Neural progenitor cell (in vitro differentiated cells): ENCODE measurements around the gene CYP1A1. TPM values are rescaled to one million over a fixed set of nuclear protein-coding genes. Genes with fewer than 3 reads are reported as not detected.

ENCODE experiments used
- DNase-seq: peaks from one replicate; pipeline ENCODE4 v3.0.0-alpha.2; 2016; ENCODE audit warnings: low spot score
- H2AFZ ChIP-seq: fragments of 200-600 bp; sonication (generic); replicated peaks from 2 replicates; pipeline ENCODE4 v1.6.1; 2016; ENCODE audit warnings: antibody characterized with exemption
- H3F3A ChIP-seq: fragments of 200-600 bp; sonication (generic); 2 replicates; pipeline ENCODE4 v1.6.1; 2016; ENCODE audit warnings: antibody characterized with exemption, low read depth
- H3K27ac ChIP-seq: fragments of 200-600 bp; sonication (generic); 2 replicates; pipeline ENCODE4 v1.5.1; 2016; ENCODE audit warnings: mild to moderate bottlenecking
- H3K27me3 ChIP-seq: fragments of 200-600 bp; sonication (generic); 2 replicates; pipeline ENCODE4 v1.6.1; 2016; ENCODE audit warnings: mild to moderate bottlenecking, moderate library complexity
- H3K36me3 ChIP-seq: fragments of 200-600 bp; sonication (generic); 2 replicates; pipeline ENCODE4 v1.5.1; 2016
- H3K4me1 ChIP-seq: fragments of 200-600 bp; sonication (generic); 2 replicates; pipeline ENCODE4 v1.6.1; 2016; ENCODE audit warnings: mixed run types
- H3K4me2 ChIP-seq: fragments of 200-600 bp; sonication (generic); 2 replicates; pipeline ENCODE4 v1.6.1; 2016
- H3K4me3 ChIP-seq: fragments of 200-600 bp; sonication (generic); 2 replicates; pipeline ENCODE4 v1.5.1; 2016
- H3K79me2 ChIP-seq: fragments of 200-600 bp; sonication (generic); 2 replicates; pipeline ENCODE4 v1.6.1; 2016; ENCODE audit warnings: low read depth
- H3K9ac ChIP-seq: fragments of 200-600 bp; sonication (generic); 2 replicates; pipeline ENCODE4 v1.6.1; 2016
- H3K9me3 ChIP-seq: fragments of 200-600 bp; sonication (generic); 2 replicates; pipeline ENCODE4 v1.5.1; 2016; ENCODE audit warnings: low read depth
- H4K20me1 ChIP-seq: fragments of 200-600 bp; sonication (generic); 2 replicates; pipeline ENCODE4 v1.6.1; 2016; ENCODE audit warnings: low read depth
- H3K27ac Mint-ChIP-seq: 3 replicates; pipeline ENCODE4 v1.8.0; 2021; ENCODE audit warnings: mixed read lengths
- H3K27me3 Mint-ChIP-seq: 2 replicates; pipeline ENCODE4 v1.8.0; 2022; ENCODE audit warnings: low read depth, mild to moderate bottlenecking, inconsistent platforms, moderate library complexity, mixed read lengths; ENCODE audit not compliant: insufficient read depth
- H3K36me3 Mint-ChIP-seq: 3 replicates; pipeline ENCODE4 v1.8.0; 2021; ENCODE audit warnings: mixed read lengths
- H3K4me1 Mint-ChIP-seq: 3 replicates; pipeline ENCODE4 v1.8.0; 2021; ENCODE audit warnings: mixed read lengths
- H3K4me3 Mint-ChIP-seq: 3 replicates; pipeline ENCODE4 v1.8.0; 2021; ENCODE audit warnings: mild to moderate bottlenecking, moderate library complexity, mixed read lengths
- H3K9me3 Mint-ChIP-seq: 3 replicates; pipeline ENCODE4 v1.8.0; 2020; ENCODE audit warnings: mixed read lengths
- CTCF ChIP-seq: fragments of 200-600 bp; sonication (generic); IDR thresholded peaks from 2 replicates; pipeline ENCODE4 v1.5.1; 2017; ENCODE audit warnings: antibody characterized with exemption, mild to moderate bottlenecking
- EZH2 ChIP-seq: fragments of 200-600 bp; sonication (generic); IDR thresholded peaks from 2 replicates; pipeline ENCODE4 v1.6.1; 2017; ENCODE audit warnings: antibody characterized with exemption, mild to moderate bottlenecking, moderate library complexity
- EZH2phosphoT487 ChIP-seq: fragments of 200-600 bp; sonication (generic); IDR thresholded peaks from 2 replicates; pipeline ENCODE4 v1.6.1; 2017; ENCODE audit warnings: antibody characterized with exemption
- total RNA-seq: library from RNA; depleted of rRNA; stranded (reverse); fragments of >200 nt; gene quantifications from 2 replicates; pipeline ENCODE4 v1.2.3, GENCODE V29; 2015; ENCODE audit warnings: low replicate concordance

Gene CYP1A1
- total RNA-seq, 1 donor from 2014 or later, result not detected

- Mint-ChIP-seq H3K36me3 (no peaks in the 10 kb centered on the region), H3K4me1 (no peaks in the 10 kb centered on the region), H3K27me3 (peaks cover 3% of the 10 kb centered on the region), H3K9me3 (no peaks in the 10 kb centered on the region), H3K4me3 (no peak overlapping the region), H3K27ac (no peak overlapping the region)
- no peak overlapping the region for H3K4me2 ChIP-seq
- no peaks in the 10 kb centered on the region for H3K9me3 ChIP-seq
- no peak overlapping the region for H3K9ac ChIP-seq
- no peak for TF ChIP-seq EZH2phosphoT487
- no peaks in the 10 kb centered on the region for H3K4me1 ChIP-seq
- peaks cover 29% of the 10 kb centered on the region for H3F3A ChIP-seq
- H3K4me3 ChIP-seq, result no peak overlapping the region
- DNase-seq, result no peak
- peaks cover 8% of the 10 kb centered on the region for H3K27me3 ChIP-seq
- H4K20me1 ChIP-seq, result no peaks in the 10 kb centered on the region
- no peaks in the 10 kb centered on the region for H3K79me2 ChIP-seq
- no peak overlapping the region for H2AFZ ChIP-seq
- no peak overlapping the region for H3K27ac ChIP-seq
- no peaks in the 10 kb centered on the region for H3K36me3 ChIP-seq
Observed at GRCh38 chr15:74716651-74717050, 8.7 kb downstream of the CYP1A1 start.

- H2AFZ ChIP-seq, result no peak overlapping the region
- H3K9ac ChIP-seq, result no peak overlapping the region
- no peaks in the 10 kb centered on the region for H3K4me1 Mint-ChIP-seq
- H3K4me2 ChIP-seq, result no peak overlapping the region
- peaks cover 29% of the 10 kb centered on the region for H3F3A ChIP-seq
- H3K27me3 Mint-ChIP-seq, result peaks cover 6% of the 10 kb centered on the region
- H3K4me3 Mint-ChIP-seq, result no peak overlapping the region
- no peaks in the 10 kb centered on the region for H3K79me2 ChIP-seq
- no peaks in the 10 kb centered on the region for H4K20me1 ChIP-seq
- DNase-seq, result no peak
- H3K27ac Mint-ChIP-seq, result no peak overlapping the region
- H3K36me3 ChIP-seq, result no peaks in the 10 kb centered on the region
- H3K9me3 Mint-ChIP-seq, result no peaks in the 10 kb centered on the region
- H3K27ac ChIP-seq, result no peak overlapping the region
- H3K4me3 ChIP-seq, result no peak overlapping the region
- no peaks in the 10 kb centered on the region for H3K9me3 ChIP-seq
- TF ChIP-seq CTCF (no peak), EZH2phosphoT487 (no peak), EZH2 (no peak)
- H3K27me3 ChIP-seq, result peaks cover 40% of the 10 kb centered on the region
- H3K4me1 ChIP-seq, result no peaks in the 10 kb centered on the region
- no peaks in the 10 kb centered on the region for H3K36me3 Mint-ChIP-seq
Observed at GRCh38 chr15:74712311-74712710, 13.0 kb downstream of the CYP1A1 start.

GRCh38 chr15:74710319-74711094 is 14.8 kb downstream of the CYP1A1 start:
- Histone ChIP-seq H3K9ac (no peak overlapping the region), H3F3A (peaks cover 22% of the 10 kb centered on the region), H3K27ac (no peak overlapping the region), H3K9me3 (no peaks in the 10 kb centered on the region), H2AFZ (no peak overlapping the region), H3K4me3 (no peak overlapping the region), H4K20me1 (no peaks in the 10 kb centered on the region), H3K36me3 (no peaks in the 10 kb centered on the region), H3K4me1 (no peaks in the 10 kb centered on the region), H3K27me3 (peaks cover 58% of the 10 kb centered on the region), H3K4me2 (no peak overlapping the region), H3K79me2 (no peaks in the 10 kb centered on the region)
- Mint-ChIP-seq H3K4me3 (no peak overlapping the region), H3K36me3 (no peaks in the 10 kb centered on the region), H3K27ac (no peak overlapping the region), H3K9me3 (no peaks in the 10 kb centered on the region), H3K27me3 (peaks cover 13% of the 10 kb centered on the region), H3K4me1 (no peaks in the 10 kb centered on the region)
- TF ChIP-seq EZH2phosphoT487 (no peak), EZH2 (no peak), CTCF (no peak)
- no peak for DNase-seq

- Histone ChIP-seq H3K4me1 (no peaks in the 10 kb centered on the region), H3K27ac (no peak overlapping the region), H2AFZ (no peak overlapping the region), H3K4me2 (no peak overlapping the region), H3K36me3 (no peaks in the 10 kb centered on the region), H3K79me2 (no peaks in the 10 kb centered on the region), H3F3A (peaks cover 16% of the 10 kb centered on the region), H3K4me3 (no peak overlapping the region), H3K9ac (no peak overlapping the region), H3K9me3 (no peaks in the 10 kb centered on the region), H4K20me1 (no peaks in the 10 kb centered on the region), H3K27me3 (peaks cover 64% of the 10 kb centered on the region)
- TF ChIP-seq EZH2phosphoT487, result no peak
- no peak for TF ChIP-seq CTCF
- TF ChIP-seq EZH2, result no peak
- Mint-ChIP-seq H3K36me3 (no peaks in the 10 kb centered on the region), H3K4me1 (no peaks in the 10 kb centered on the region), H3K27ac (no peak overlapping the region), H3K27me3 (peaks cover 17% of the 10 kb centered on the region), H3K4me3 (no peak overlapping the region), H3K9me3 (no peaks in the 10 kb centered on the region)
- DNase-seq, result no peak
Observed at GRCh38 chr15:74709892-74710291, 15.4 kb downstream of the CYP1A1 start.
